Osteocyte (in vitro differentiated cells): ENCODE results near the gene CD276. TPM values are rescaled to one million over a fixed set of nuclear protein-coding genes. Genes with fewer than 3 reads are reported as not detected.
A peak's percentile ranks its signal among the peaks of the same experiment; 100 is the strongest.
"Not testable (repeated sequence)": the region's sequence is repeated elsewhere in the genome, so short reads cannot be mapped to it uniquely, and the experiment has no call there.

Experiments used
- DNase-seq: peaks from one replicate; pipeline ENCODE4 v3.0.0; 2021; ENCODE audit warnings: mixed read lengths; ENCODE audit not compliant: unreplicated experiment; ENCODE audit errors: extremely low spot score
- H3K27ac Mint-ChIP-seq: one replicate; pipeline ENCODE4 v1.8.0; 2021; ENCODE audit warnings: mild to moderate bottlenecking, mixed read lengths; ENCODE audit not compliant: unreplicated experiment
- H3K27me3 Mint-ChIP-seq: one replicate; pipeline ENCODE4 v1.8.0; 2021; ENCODE audit warnings: mixed read lengths; ENCODE audit not compliant: unreplicated experiment
- H3K36me3 Mint-ChIP-seq: one replicate; pipeline ENCODE4 v1.8.0; 2021; ENCODE audit warnings: mixed read lengths; ENCODE audit not compliant: unreplicated experiment
- H3K4me1 Mint-ChIP-seq: one replicate; pipeline ENCODE4 v1.8.0; 2021; ENCODE audit warnings: mixed read lengths; ENCODE audit not compliant: unreplicated experiment
- H3K4me3 Mint-ChIP-seq: one replicate; pipeline ENCODE4 v1.8.0; 2021; ENCODE audit warnings: mild to moderate bottlenecking, moderate library complexity, mixed read lengths; ENCODE audit not compliant: unreplicated experiment
- H3K9me3 Mint-ChIP-seq: one replicate; pipeline ENCODE4 v1.8.0; 2021; ENCODE audit warnings: mixed read lengths; ENCODE audit not compliant: unreplicated experiment
- total RNA-seq: library from RNA; stranded (reverse); gene quantifications from 2 replicates; pipeline ENCODE4 v1.2.1, GENCODE V29; 2021
- TF ChIP-seq, protein P1 (sequence below): fragments of 200-600 bp; sonication (generic); IDR thresholded peaks from 2 replicates; pipeline ENCODE4 v1.5.0; 2021; ENCODE audit warnings: antibody characterized with exemption, mild to moderate bottlenecking, moderate library complexity

CD276 gene
- total RNA-seq, 1 donor from 2014 or later, result 147 TPM

GRCh38 chr15:73697033-73697467 lies 12.9 kb downstream of the CD276 start:
- no peak for DNase-seq
- TF ChIP-seq, protein P1, sequence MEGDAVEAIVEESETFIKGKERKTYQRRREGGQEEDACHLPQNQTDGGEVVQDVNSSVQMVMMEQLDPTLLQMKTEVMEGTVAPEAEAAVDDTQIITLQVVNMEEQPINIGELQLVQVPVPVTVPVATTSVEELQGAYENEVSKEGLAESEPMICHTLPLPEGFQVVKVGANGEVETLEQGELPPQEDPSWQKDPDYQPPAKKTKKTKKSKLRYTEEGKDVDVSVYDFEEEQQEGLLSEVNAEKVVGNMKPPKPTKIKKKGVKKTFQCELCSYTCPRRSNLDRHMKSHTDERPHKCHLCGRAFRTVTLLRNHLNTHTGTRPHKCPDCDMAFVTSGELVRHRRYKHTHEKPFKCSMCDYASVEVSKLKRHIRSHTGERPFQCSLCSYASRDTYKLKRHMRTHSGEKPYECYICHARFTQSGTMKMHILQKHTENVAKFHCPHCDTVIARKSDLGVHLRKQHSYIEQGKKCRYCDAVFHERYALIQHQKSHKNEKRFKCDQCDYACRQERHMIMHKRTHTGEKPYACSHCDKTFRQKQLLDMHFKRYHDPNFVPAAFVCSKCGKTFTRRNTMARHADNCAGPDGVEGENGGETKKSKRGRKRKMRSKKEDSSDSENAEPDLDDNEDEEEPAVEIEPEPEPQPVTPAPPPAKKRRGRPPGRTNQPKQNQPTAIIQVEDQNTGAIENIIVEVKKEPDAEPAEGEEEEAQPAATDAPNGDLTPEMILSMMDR, result no peak
- peaks cover 15% of the 10 kb centered on the region for H3K36me3 Mint-ChIP-seq
- peaks cover 47% of the 10 kb centered on the region for H3K4me1 Mint-ChIP-seq
- H3K27ac Mint-ChIP-seq, result peak overlapping the region; percentile 90
- peak overlapping the region; percentile 5 for H3K4me3 Mint-ChIP-seq
- no peaks in the 10 kb centered on the region for H3K27me3 Mint-ChIP-seq
- H3K9me3 Mint-ChIP-seq, result no peaks in the 10 kb centered on the region

DNA sequence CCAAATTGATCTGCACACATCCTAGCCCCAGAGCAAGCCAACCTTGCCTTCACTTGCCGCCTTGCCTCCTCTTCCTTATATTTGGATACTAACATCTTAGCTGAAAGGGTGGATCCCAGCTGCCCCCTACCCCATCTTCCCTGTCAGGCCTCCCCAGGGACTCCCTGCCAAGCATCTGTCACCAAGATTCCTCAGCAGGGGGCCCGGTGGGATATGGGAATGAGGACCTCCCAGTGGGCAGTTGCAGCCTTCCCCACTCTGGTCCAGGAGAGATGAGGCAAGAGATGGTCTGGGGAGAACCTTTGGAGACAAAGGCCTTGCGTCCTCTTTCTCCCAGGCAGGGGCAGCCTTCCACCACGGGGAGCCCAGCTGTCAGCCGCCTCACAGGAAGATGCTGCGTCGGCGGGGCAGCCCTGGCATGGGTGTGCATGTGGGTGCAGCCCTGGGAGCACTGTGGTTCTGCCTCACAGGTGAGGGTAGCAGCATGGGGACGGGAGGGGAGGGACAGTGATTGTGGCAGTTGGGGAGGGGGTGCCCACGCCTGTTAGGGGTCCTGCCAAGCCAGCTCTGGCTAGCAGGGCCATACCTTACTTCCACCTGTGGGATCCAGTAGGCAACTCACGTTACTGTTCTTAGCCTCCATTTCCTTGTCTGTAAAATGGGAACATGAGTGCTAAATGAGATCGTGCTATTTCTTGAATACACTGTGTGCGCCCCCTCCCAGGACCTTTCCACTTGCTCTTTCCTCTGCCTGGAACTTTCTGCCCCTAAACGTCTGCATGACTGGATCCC lies 15.3 kb downstream of the CD276 start:
- Mint-ChIP-seq H3K27me3 (no peaks in the 10 kb centered on the region), H3K36me3 (peaks cover 13% of the 10 kb centered on the region), H3K27ac (no peak overlapping the region), H3K4me3 (no peak overlapping the region), H3K4me1 (peaks cover 36% of the 10 kb centered on the region), H3K9me3 (no peaks in the 10 kb centered on the region)
- no peak for DNase-seq
- TF ChIP-seq, protein P1, result no peak

DNA sequence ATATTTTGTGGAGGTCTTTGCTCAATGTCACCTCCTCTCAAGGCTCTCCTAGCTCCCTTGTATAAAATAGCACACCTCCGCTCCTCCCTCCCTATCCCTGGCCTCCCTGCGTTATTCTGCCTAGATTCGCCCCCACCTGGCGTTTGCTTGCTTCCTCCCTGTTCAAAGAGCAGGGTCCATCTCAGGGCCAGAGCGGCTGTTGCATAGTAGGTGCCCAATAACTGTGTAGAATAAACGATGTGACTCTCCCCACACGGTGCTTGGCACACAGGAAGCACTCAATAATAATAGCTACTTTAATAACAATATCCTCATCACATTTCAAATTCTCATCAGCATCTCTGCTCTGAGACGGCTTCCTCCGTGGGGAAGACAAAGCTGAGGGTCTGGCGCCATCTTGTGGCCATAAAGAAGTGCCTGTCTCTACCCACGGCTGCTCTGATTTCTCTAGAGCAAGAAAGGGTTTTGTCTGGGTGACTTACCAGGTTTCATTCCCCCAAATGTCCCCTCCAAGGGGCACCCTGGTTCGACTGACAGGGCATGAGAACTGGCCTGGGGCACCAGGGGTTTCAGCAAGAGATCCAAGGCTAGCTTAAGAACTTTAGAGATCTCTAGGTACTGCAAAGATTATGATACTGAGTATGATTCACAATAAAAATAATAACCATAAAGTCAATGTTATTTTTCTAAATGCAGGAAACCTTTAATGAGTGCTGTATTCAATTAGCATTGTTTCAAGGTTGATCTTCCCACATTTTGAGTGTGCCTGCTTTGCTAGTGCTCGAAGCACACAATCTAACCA lies 16.1 kb downstream of the CD276 start:
- Mint-ChIP-seq H3K36me3 (peaks cover 17% of the 10 kb centered on the region), H3K4me3 (no peak overlapping the region), H3K27me3 (no peaks in the 10 kb centered on the region), H3K27ac (peak overlapping the region; percentile 12), H3K9me3 (no peaks in the 10 kb centered on the region), H3K4me1 (peaks cover 30% of the 10 kb centered on the region)
- TF ChIP-seq, protein P1, result no peak
- DNase-seq, result no peak

DNA sequence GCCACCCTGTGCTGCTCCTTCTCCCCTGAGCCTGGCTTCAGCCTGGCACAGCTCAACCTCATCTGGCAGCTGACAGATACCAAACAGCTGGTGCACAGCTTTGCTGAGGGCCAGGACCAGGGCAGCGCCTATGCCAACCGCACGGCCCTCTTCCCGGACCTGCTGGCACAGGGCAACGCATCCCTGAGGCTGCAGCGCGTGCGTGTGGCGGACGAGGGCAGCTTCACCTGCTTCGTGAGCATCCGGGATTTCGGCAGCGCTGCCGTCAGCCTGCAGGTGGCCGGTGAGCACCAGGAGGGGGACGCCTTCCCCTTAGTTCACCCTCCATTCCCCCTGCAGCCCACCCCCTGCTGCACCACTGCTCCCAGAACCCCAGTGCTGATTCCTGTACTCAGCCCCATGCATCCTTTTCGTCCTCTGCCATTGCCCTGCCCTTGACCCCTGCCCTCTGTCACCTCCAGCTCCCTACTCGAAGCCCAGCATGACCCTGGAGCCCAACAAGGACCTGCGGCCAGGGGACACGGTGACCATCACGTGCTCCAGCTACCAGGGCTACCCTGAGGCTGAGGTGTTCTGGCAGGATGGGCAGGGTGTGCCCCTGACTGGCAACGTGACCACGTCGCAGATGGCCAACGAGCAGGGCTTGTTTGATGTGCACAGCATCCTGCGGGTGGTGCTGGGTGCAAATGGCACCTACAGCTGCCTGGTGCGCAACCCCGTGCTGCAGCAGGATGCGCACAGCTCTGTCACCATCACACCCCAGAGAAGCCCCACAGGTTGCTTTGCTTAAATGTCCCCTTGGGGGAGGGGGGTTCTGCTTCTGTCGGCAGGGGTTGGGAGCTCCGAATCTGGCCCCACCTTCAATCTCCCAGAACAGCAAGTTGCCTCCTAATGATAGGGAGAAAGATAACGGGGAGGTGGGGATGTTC lies 18.4 kb downstream of the CD276 start:
- H3K9me3 Mint-ChIP-seq, H3K4me3 Mint-ChIP-seq, H3K27me3 Mint-ChIP-seq, H3K27ac Mint-ChIP-seq, DNase-seq: not testable (repeated sequence)
- Mint-ChIP-seq H3K36me3 (peaks cover 21% of the 10 kb centered on the region), H3K4me1 (peaks cover 14% of the 10 kb centered on the region)

- not testable (repeated sequence) for H3K4me3 Mint-ChIP-seq, H3K9me3 Mint-ChIP-seq, H3K4me1 Mint-ChIP-seq, DNase-seq, H3K27me3 Mint-ChIP-seq, H3K27ac Mint-ChIP-seq
- peaks cover 22% of the 10 kb centered on the region for H3K36me3 Mint-ChIP-seq
These were observed 19.4 kb downstream of the CD276 start for GRCh38 chr15:73703601-73704000.

DNA sequence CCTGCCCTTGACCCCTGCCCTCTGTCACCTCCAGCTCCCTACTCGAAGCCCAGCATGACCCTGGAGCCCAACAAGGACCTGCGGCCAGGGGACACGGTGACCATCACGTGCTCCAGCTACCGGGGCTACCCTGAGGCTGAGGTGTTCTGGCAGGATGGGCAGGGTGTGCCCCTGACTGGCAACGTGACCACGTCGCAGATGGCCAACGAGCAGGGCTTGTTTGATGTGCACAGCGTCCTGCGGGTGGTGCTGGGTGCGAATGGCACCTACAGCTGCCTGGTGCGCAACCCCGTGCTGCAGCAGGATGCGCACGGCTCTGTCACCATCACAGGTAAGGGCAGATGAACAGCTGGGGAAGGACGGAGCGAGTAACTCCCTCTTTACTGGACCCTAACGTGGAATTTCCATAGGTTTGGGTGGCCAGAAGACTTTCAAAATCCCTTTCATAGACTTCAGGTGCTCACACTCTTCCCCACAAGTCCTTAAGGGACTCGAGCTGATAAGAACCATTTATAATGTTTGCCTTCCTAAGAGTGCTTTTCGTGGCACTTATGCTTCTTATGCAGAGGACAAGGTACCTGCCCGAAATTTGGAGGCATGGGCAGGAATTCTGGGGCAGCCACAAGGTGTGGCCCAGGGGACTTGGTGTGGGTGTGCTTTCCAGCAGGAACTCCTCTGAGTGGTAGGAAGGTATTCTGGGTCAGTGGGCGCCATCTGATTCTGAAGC lies 20.1 kb downstream of the CD276 start:
- H3K4me3 Mint-ChIP-seq, H3K4me1 Mint-ChIP-seq, DNase-seq, H3K27me3 Mint-ChIP-seq, H3K9me3 Mint-ChIP-seq, H3K27ac Mint-ChIP-seq: not testable (repeated sequence)
- H3K36me3 Mint-ChIP-seq, result peaks cover 26% of the 10 kb centered on the region
